GM12801 (cell line): ENCODE measurements around the gene C1orf226.

Experiments used
- TF ChIP-seq, protein P1 (sequence below): IDR thresholded peaks from one replicate; pipeline ENCODE4 v1.5.1; 2011; ENCODE audit warnings: control low read depth; ENCODE audit not compliant: insufficient read length; ENCODE audit errors: extremely low read depth

Gene C1orf226

DNA sequence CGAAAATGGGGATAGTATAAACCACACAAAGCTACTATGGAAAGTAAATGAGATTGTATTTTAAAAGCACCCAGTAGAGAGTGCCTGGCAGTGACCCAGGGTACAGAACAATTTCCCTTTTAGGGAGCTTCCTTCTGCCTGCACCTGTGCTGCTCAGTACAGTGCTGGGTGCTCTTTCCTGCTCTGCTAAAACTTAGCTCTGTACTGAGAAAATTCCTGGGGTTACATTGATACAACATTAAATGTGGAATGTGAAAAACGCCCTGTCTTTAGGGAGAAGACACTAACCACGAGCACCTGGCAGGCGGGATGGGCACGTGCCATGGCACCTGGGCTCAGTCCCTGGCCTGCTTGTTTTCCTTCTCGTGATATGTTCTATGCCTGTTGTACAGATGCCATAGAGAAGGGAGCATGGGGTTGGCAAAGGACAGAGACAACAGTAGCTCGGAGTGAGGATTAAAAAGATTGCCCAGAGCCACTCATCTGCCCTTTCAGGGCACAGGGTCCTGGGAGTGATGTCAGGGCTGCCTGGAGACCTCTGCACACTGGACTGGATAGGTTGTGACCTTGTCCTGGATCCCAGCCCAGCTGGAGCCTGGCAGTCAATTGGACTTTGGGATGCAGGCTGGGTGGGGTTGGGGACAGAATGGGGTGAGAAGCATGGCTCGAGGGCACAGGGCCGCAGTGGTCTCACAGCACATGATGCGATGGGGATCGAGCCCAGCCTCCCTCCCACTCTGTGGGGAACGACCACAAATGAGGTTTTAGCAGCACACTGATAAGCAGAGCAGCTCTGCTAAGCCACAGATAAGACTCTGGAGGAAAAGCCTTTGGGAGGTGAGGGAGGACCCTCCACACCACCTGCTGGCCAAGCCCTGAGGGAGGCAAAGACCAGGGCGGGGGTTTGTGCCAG, 9.1 kb upstream of the C1orf226 start:
- TF ChIP-seq, protein P1, sequence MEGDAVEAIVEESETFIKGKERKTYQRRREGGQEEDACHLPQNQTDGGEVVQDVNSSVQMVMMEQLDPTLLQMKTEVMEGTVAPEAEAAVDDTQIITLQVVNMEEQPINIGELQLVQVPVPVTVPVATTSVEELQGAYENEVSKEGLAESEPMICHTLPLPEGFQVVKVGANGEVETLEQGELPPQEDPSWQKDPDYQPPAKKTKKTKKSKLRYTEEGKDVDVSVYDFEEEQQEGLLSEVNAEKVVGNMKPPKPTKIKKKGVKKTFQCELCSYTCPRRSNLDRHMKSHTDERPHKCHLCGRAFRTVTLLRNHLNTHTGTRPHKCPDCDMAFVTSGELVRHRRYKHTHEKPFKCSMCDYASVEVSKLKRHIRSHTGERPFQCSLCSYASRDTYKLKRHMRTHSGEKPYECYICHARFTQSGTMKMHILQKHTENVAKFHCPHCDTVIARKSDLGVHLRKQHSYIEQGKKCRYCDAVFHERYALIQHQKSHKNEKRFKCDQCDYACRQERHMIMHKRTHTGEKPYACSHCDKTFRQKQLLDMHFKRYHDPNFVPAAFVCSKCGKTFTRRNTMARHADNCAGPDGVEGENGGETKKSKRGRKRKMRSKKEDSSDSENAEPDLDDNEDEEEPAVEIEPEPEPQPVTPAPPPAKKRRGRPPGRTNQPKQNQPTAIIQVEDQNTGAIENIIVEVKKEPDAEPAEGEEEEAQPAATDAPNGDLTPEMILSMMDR: no peak

GRCh38 chr1:162373072-162373427, 8.5 kb upstream of the C1orf226 start:
- TF ChIP-seq, protein P1: no peak

DNA sequence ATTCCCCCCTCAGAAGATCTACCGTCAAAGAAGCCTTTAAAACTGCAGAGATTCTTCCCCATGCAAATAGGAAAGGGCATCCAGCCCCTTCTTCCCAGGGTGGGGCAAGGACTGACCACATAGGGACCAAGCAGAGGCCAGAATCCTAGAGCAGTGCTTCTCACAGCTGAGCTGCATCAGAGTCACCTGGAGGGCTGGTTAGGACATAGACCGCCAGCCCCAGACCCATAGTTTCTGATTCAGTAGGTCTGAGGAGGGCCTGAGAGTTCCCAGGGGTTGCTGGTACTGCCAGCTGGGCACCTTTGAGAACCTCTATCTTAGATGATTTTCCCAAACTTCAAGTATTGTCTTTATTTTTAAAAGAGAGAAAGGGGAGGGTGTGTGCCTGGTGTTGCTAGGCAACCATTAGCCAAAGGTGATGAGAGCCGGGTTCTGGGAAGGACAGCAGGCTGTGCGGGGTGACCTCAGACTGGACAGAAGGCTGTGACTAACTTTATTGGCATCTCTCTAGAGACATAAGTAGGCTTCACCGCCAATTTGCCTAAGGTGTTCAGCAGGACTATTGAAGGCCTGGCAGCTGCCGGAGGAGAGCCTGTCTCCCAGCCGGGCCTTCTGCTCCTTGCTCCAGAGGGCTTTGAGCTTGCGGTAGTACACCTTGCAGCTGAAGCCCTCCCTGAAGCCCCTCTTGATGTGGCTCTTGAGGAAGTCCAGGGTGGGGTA, 7.8 kb upstream of the C1orf226 start:
- TF ChIP-seq, protein P1: no peak

DNA sequence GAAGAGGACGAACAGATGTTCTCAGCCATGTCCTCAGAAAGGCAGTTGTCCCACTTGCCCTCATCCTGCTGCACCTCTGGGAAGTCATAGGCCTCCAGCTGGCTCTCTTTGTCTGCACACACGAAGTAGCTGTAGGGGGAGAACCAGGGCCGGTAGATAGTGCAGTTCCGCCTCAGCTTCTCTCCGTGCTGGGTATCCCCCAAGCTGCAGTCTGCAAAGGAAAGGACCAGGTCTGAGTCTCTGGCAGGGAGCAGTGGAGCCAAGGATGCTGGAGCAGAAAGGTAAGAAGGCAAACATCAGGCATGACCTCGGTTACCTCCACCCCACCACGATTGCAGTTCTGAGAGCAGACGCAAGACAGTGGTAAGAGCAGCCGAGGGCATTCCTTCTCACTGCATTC, 7.1 kb upstream of the C1orf226 start:
- TF ChIP-seq, protein P1: no peak

- TF ChIP-seq, protein P1: no peak
Measured at GRCh38 chr1:162375463-162375862, 6.1 kb upstream of the C1orf226 start.

DNA sequence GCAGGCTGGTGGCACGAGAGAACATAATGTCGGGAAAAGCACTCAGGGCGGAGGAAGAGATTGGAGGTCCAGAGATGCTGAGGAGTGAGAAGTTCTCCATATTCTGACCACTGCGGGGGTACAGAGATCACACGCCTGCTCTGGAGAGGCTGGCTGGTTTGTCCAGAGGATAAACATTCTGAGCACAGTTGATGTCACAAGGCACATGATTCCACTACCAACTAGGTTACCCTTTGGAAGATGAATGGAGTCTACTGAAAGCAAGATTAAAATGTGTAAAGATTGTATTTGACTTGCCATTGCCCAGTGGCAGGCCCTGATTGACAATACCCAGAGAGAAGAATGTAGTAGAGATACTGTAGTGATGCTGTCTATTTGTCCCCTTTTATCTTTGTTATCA, 4.8 kb upstream of the C1orf226 start, which contains the start of gene SPATA46:
Gene SPATA46 (minus strand): TSS at position 164 of the 400 bp plus-strand sequence. CDS start 64 bp downstream, at position 100.
- TF ChIP-seq, protein P1: no peak

GRCh38 chr1:162380061-162380846, 1.3 kb upstream of the C1orf226 start:
- TF ChIP-seq, protein P1: no peak
